Measurements from ENCODE around the gene EBF3.

GRCh38 chr10:129864601-129865126, 99.4 kb downstream of the EBF3 start:
- TF ChIP-seq CTCF (IDR thresholded peaks at IDR 0.05; ENCODE audit: extremely low read depth in 1 of 2, insufficient read depth in 1 of 2, low read depth in 1 of 2, low read length in 2 of 2) (no peak), EZH2 (IDR thresholded peaks at IDR 0.05; ENCODE audit: borderline replicate concordance, low read depth, low read length, severe bottlenecking) (no peak), POLR2A (IDR thresholded peaks at IDR 0.05; ENCODE audit: low read depth, low read length) (no peak), JUN (IDR thresholded peaks at IDR 0.05; ENCODE audit: borderline replicate concordance, insufficient read depth, insufficient read length, low read depth) (no peak), POLR2AphosphoS5 (IDR thresholded peaks at IDR 0.05; ENCODE audit: insufficient read depth, low read depth, low read length) (no peak), MAX (IDR thresholded peaks at IDR 0.05; ENCODE audit: insufficient read depth, insufficient read length) (no peak)
